HepG2 (cell line): ENCODE results near the gene KIAA0232. TPM values are rescaled to one million over a fixed set of nuclear protein-coding genes. Genes with fewer than 3 reads are reported as not detected.

Source experiments
- CENPT ChIP-seq: sonication (generic); formaldehyde crosslinking; IDR thresholded peaks from 2 replicates; pipeline ENCODE4 v1.8.0; 2022; ENCODE audit warnings: low read depth, mild to moderate bottlenecking, moderate library complexity, missing genetic modification reagents
- CREB1 ChIP-seq, 2 experiments: fragments of 450-650 bp in 1 of 2; IDR thresholded peaks; 2 replicates each; pipeline ENCODE4 v1.6.1; 2016 to 2017; ENCODE audit warnings: control low read depth in 1 of 2, mild to moderate bottlenecking in 1 of 2, missing compliant biosample characterization in 1 of 2, missing genetic modification characterization in 1 of 2
- HOXA9 ChIP-seq: sonication (generic); formaldehyde crosslinking; IDR thresholded peaks from 2 replicates; pipeline ENCODE4 v1.8.1; 2022; ENCODE audit warnings: missing genetic modification reagents, mild to moderate bottlenecking, moderate library complexity, borderline replicate concordance
- HOXD1 ChIP-seq: sonication (generic); formaldehyde crosslinking; IDR thresholded peaks from 2 replicates; pipeline ENCODE4 v1.5.0; 2020; ENCODE audit warnings: missing genetic modification reagents
- KLF11 ChIP-seq: IDR thresholded peaks from 2 replicates; pipeline ENCODE4 v1.6.1; 2016; ENCODE audit warnings: missing compliant biosample characterization
- KLF15 ChIP-seq: sonication (generic); formaldehyde crosslinking; IDR thresholded peaks from 2 replicates; pipeline ENCODE4 v1.8.1; 2023; ENCODE audit warnings: borderline replicate concordance, mild to moderate bottlenecking, inconsistent platforms, missing genetic modification reagents, mixed read lengths
- MAFF ChIP-seq: IDR thresholded peaks from 2 replicates; pipeline ENCODE4 v1.6.1; 2011; ENCODE audit warnings: low read depth, low read length, improper control_type of control experiment
- MLX ChIP-seq: IDR thresholded peaks from 2 replicates; pipeline ENCODE4 v1.6.1; 2016
- PAF1 ChIP-seq: IDR thresholded peaks from 2 replicates; pipeline ENCODE4 v1.6.1; 2016; ENCODE audit warnings: missing genetic modification reagents, missing compliant biosample characterization
- POLR2G ChIP-seq: fragments of 200-400 bp; formaldehyde crosslinking; IDR thresholded peaks from 2 replicates; pipeline ENCODE4 v1.6.1; 2018; ENCODE audit warnings: mild to moderate bottlenecking, low read depth, low read length, moderate library complexity
- RELA ChIP-seq: sonication (generic); formaldehyde crosslinking; IDR thresholded peaks from 2 replicates; pipeline ENCODE4 v1.4.0; 2020; ENCODE audit warnings: missing genetic modification reagents
- ZBTB2 ChIP-seq: sonication (generic); formaldehyde crosslinking; IDR thresholded peaks from 2 replicates; pipeline ENCODE4 v1.8.0; 2022; ENCODE audit warnings: low read depth, missing genetic modification reagents
- ZBTB34 ChIP-seq: sonication (generic); formaldehyde crosslinking; IDR thresholded peaks from 2 replicates; pipeline ENCODE4 v1.8.0; 2022; ENCODE audit warnings: mild to moderate bottlenecking, missing genetic modification reagents
- ZC3H4 ChIP-seq: sonication (generic); formaldehyde crosslinking; IDR thresholded peaks from 2 replicates; pipeline ENCODE4 v1.4.0; 2020; ENCODE audit warnings: missing genetic modification reagents, borderline replicate concordance
- ZFP36 ChIP-seq: fragments of 150-350 bp; IDR thresholded peaks from 2 replicates; pipeline ENCODE4 v1.6.1; 2018; ENCODE audit warnings: borderline replicate concordance, low read length, low read depth; ENCODE audit not compliant: partially characterized antibody
- ZFP82 ChIP-seq: sonication (generic); formaldehyde crosslinking; IDR thresholded peaks from 2 replicates; pipeline ENCODE4 v1.5.1; 2020; ENCODE audit warnings: mild to moderate bottlenecking, missing genetic modification reagents, borderline replicate concordance
- ZNF30 ChIP-seq: sonication (generic); formaldehyde crosslinking; IDR thresholded peaks from 2 replicates; pipeline ENCODE4 v1.5.0; 2020; ENCODE audit warnings: mild to moderate bottlenecking, missing genetic modification reagents
- ZNF317 ChIP-seq: sonication (generic); formaldehyde crosslinking; IDR thresholded peaks from 2 replicates; pipeline ENCODE4 v1.5.0; 2020; ENCODE audit warnings: mild to moderate bottlenecking, missing genetic modification reagents
- ZNF546 ChIP-seq: sonication (generic); formaldehyde crosslinking; conservative IDR thresholded peaks from 2 replicates; pipeline ENCODE4 v1.8.1; 2023; ENCODE audit warnings: mild to moderate bottlenecking, missing genetic modification reagents
- ZNF549 ChIP-seq: sonication (generic); formaldehyde crosslinking; IDR thresholded peaks from 2 replicates; pipeline ENCODE4 v1.5.0; 2020; ENCODE audit warnings: missing genetic modification reagents
- ZNF557 ChIP-seq: sonication (generic); formaldehyde crosslinking; IDR thresholded peaks from 2 replicates; pipeline ENCODE4 v1.4.0; 2020; ENCODE audit warnings: missing genetic modification reagents
- ZNF709 ChIP-seq: sonication (generic); formaldehyde crosslinking; IDR thresholded peaks from 2 replicates; pipeline ENCODE4 v1.5.0; 2020; ENCODE audit warnings: mild to moderate bottlenecking, missing genetic modification reagents
- ZNF770 ChIP-seq: sonication (generic); formaldehyde crosslinking; IDR thresholded peaks from 2 replicates; pipeline ENCODE4 v1.5.0; 2020; ENCODE audit warnings: mild to moderate bottlenecking, missing genetic modification reagents
- ZUFSP ChIP-seq: sonication (generic); formaldehyde crosslinking; IDR thresholded peaks from 2 replicates; pipeline ENCODE4 v1.9.0; 2021; ENCODE audit warnings: missing genetic modification reagents, mild to moderate bottlenecking, borderline replicate concordance
- polyA plus RNA-seq, 8 experiments: library from polyadenylated mRNA; depleted of rRNA in 3 of 8; stranded (reverse) in 7 of 8; unstranded in 1 of 8; fragments of >200 nt; fragmentation: Illumina TruSeq in 4 of 8; extraction: Trizol in 4 of 8; gene quantifications; 2 replicates each; pipeline versions ENCODE4 v1.2.1 to v1.2.3, GENCODE V29; 2011 to 2016; ENCODE audit warnings: low read depth in 4 of 8, missing spikeins in 1 of 8, mixed read lengths in 1 of 8; ENCODE audit not compliant: insufficient read depth in 1 of 8
- total RNA-seq, 5 experiments: library from RNA; depleted of rRNA; stranded (reverse); fragments of >200 nt; fragmentation: Illumina TruSeq; extraction: Trizol; gene quantifications; 2 replicates each; pipeline ENCODE4 v1.2.3, GENCODE V29; 2016; ENCODE audit warnings: low read depth in 1 of 5

KIAA0232 gene
- total and polyA plus RNA-seq, 2 of the 13 experiments (the other 11 are each of a cell fraction or from before 2014, with no cell fraction given): 7.8 to 17.1 TPM

GRCh38 chr4:6910340-6910959, 127.9 kb downstream of the KIAA0232 start (continued):
- no peak for TF ChIP-seq HOXA9
- TF ChIP-seq ZNF549 (CRISPR knock-in tag): no peak
- no peak for TF ChIP-seq ZNF546 (CRISPR knock-in tag)
- no peak for TF ChIP-seq HOXD1 (CRISPR knock-in tag)
- TF ChIP-seq RELA (CRISPR knock-in tag): no peak
- peak; percentile 74 for TF ChIP-seq ZNF770 (CRISPR knock-in tag)
- TF ChIP-seq KLF11 (CRISPR knock-in tag): no peak
- no peak for TF ChIP-seq KLF15 (CRISPR knock-in tag)
- no peak for TF ChIP-seq ZFP36
- TF ChIP-seq ZNF557 (CRISPR knock-in tag): no peak
- TF ChIP-seq POLR2G: peak; percentile 21; the same call in 1 of the 2 replicates
- TF ChIP-seq ZNF317 (CRISPR knock-in tag): no peak
- no peak for TF ChIP-seq PAF1
- no peak for TF ChIP-seq ZC3H4
- no peak for TF ChIP-seq ZNF30 (CRISPR knock-in tag)
- TF ChIP-seq ZUFSP: no peak
- no peak for TF ChIP-seq ZBTB2
- TF ChIP-seq CREB1 (IDR thresholded peaks at IDR 0.05): no peak
- no peak for TF ChIP-seq CREB1 (CRISPR knock-in tag; IDR thresholded peaks at IDR 0.05)
- 0 out of 2 replicates have a peak, but pooled peaks have one; percentile 43 for TF ChIP-seq ZFP82 (CRISPR knock-in tag)
- TF ChIP-seq ZBTB34 (CRISPR knock-in tag): no peak
- TF ChIP-seq CENPT (CRISPR knock-in tag): no peak
- no peak for TF ChIP-seq ZNF709 (CRISPR knock-in tag)
- no peak for TF ChIP-seq MAFF
- no peak for TF ChIP-seq MLX (CRISPR knock-in tag)
